BJ (cell line): Measurements from ENCODE around the gene MZF1. TPM values are rescaled to one million over a fixed set of nuclear protein-coding genes. Genes with fewer than 3 reads are reported as not detected.
A peak's percentile ranks its signal among the peaks of the same experiment; 100 is the strongest.

Experiments used
- CTCF ChIA-PET: fragments of 350-600 bp; formaldehyde crosslinking; extraction: SDS; loops from one replicate; lab custom pipeline; 2021; ENCODE audit warnings: antibody characterized with exemption, inconsistent platforms; lab: Yijun Ruan, JAX
- POLR2A ChIA-PET: fragments of 300-600 bp; sonication (Branson Sonifier 250); formaldehyde crosslinking; extraction: SDS; loops from one replicate; lab custom pipeline; 2021; ENCODE audit warnings: antibody characterized with exemption; lab: Charles Lee
- DNase-seq: peaks from one replicate; pipeline ENCODE4 v3.0.0-alpha.2; 2011; ENCODE audit warnings: low read depth
- H3K27me3 ChIP-seq: 2 replicates; pipeline ENCODE4 v1.6.0; 2011; ENCODE audit warnings: low read length; ENCODE audit not compliant: control insufficient read depth, insufficient read depth
- H3K36me3 ChIP-seq: 2 replicates; pipeline ENCODE4 v1.5.1; 2011; ENCODE audit warnings: low read length; ENCODE audit not compliant: control insufficient read depth, insufficient read depth
- H3K4me3 ChIP-seq: 2 replicates; pipeline ENCODE4 v1.5.1; 2011; ENCODE audit warnings: low read depth, mild to moderate bottlenecking, control low read depth, low read length
- polyA plus RNA-seq: library from polyadenylated mRNA; depleted of rRNA; stranded (reverse); fragments of >200 nt; gene quantifications from 2 replicates; pipeline ENCODE4 v1.2.3, GENCODE V29; 2011
- TF ChIP-seq, protein P1 (sequence below): IDR thresholded peaks from 2 replicates; pipeline ENCODE4 v1.5.1; 2011; ENCODE audit warnings: low read depth, mild to moderate bottlenecking, control low read depth, inconsistent platforms, low read length, moderate library complexity; ENCODE audit not compliant: insufficient read depth

MZF1 gene
- polyA plus RNA-seq, 1 experiment = 12.5 TPM

DNA sequence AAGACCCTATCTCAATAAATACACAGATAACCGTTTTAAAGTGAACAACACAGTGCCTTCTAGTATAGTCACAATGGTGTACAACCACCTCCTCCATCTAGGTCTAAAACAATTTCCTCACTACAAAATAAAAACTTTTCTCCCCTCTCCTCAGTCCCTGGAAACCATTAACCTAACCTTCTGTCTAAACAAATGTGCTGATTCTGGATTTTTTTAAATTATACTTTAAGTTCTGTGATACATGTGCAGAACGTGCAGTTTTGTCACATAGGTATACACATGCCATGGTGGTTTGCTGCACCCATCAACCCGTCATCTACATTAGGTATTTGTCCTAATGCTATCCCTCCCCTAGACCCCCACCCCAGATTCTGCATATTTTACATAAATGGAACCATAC, 43.7 kb downstream of the MZF1 start:
- H3K36me3 ChIP-seq = no peaks in the 10 kb centered on the region
- CTCF ChIA-PET = no interaction called here
- peaks cover 9% of the 10 kb centered on the region for H3K27me3 ChIP-seq
- TF ChIP-seq, protein P1, sequence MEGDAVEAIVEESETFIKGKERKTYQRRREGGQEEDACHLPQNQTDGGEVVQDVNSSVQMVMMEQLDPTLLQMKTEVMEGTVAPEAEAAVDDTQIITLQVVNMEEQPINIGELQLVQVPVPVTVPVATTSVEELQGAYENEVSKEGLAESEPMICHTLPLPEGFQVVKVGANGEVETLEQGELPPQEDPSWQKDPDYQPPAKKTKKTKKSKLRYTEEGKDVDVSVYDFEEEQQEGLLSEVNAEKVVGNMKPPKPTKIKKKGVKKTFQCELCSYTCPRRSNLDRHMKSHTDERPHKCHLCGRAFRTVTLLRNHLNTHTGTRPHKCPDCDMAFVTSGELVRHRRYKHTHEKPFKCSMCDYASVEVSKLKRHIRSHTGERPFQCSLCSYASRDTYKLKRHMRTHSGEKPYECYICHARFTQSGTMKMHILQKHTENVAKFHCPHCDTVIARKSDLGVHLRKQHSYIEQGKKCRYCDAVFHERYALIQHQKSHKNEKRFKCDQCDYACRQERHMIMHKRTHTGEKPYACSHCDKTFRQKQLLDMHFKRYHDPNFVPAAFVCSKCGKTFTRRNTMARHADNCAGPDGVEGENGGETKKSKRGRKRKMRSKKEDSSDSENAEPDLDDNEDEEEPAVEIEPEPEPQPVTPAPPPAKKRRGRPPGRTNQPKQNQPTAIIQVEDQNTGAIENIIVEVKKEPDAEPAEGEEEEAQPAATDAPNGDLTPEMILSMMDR = no peak
- POLR2A ChIA-PET = no interaction called here
- no peak for DNase-seq
- no peak overlapping the region for H3K4me3 ChIP-seq

DNA sequence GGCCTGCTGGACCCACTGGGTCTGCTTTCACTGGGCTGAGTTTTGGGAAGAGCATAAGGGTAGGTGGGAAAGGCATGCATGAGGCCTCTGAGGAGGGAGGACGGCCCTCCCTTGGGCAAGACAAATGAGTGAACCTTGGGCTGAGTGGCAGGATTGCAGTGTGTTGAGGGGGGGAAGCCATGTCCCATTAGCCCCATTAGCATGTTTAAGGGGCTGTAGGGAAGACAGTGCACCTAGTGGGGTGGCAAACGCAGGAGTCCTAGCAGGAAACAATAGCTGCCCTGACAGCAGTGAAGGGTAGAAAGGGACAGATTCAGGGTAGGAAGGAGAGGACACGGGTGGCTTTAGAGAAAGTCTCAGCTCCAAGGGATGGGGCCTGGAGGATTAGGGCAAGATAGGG, 50.4 kb downstream of the MZF1 start:
- ChIA-PET POLR2A (no interaction called here), CTCF (no interaction called here)
- TF ChIP-seq, protein P1 = no peak
- no peak overlapping the region for H3K4me3 ChIP-seq
- H3K36me3 ChIP-seq = no peaks in the 10 kb centered on the region
- DNase-seq = no peak
- H3K27me3 ChIP-seq = no peaks in the 10 kb centered on the region

DNA sequence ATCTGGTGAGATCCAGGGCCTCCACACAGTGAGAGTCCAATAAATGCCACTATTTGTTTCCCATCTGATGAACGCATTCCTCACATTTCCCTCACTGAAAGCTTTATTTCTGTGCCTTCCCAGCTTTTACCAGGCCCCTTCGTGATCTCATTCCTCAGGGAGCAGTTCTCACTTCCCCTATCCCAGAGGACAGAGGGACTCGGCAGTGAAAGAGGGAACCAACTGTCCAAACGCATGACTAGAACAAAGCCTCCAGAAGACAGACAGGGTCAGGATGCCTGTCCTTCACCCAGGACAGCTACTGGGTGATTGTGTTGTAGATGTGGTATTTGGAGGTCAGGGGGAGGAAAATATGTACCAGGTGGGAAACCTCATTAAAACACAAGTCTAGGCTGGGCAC, 51.5 kb downstream of the MZF1 start:
- Histone ChIP-seq H3K4me3 (no peak overlapping the region), H3K27me3 (no peaks in the 10 kb centered on the region), H3K36me3 (peaks cover 6% of the 10 kb centered on the region)
- DNase-seq = no peak
- TF ChIP-seq, protein P1 = no peak
- ChIA-PET CTCF (interaction anchor here (5.4 kb wide), 1 partner anchor 58 kb away, joined by 66 read pairs; no protein-coding TSS in a partner anchor), POLR2A (no interaction called here)

DNA sequence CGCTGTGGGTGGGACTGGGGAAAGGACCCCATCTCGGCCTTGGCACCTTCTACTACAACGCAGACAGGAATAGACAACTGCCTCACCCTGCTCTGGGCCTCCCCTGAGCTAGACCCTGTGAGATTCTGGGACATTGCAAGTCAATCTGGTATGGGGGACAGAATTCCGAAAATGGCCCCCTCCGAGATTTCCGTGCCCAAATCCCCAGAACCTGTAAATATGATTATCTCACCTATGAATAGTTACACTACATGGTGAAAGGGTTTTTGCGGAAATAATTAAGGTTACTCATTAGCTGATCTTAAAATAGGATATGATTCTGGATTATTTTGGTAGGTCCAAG, 52.9 kb downstream of the MZF1 start:
- CTCF ChIA-PET = interaction anchor here (0.7 to 5.4 kb wide), 31 partner anchors 11 to 220 kb away, joined by 3 to 66 read pairs (median 4); partner anchors contain the start of genes CHMP2A, TRIM28, UBE2M and ZNF324B
- Histone ChIP-seq H3K4me3 (peak overlapping the region; percentile 73), H3K27me3 (no peaks in the 10 kb centered on the region), H3K36me3 (peaks cover 9% of the 10 kb centered on the region)
- no peak for DNase-seq
- TF ChIP-seq, protein P1 = no peak
- POLR2A ChIA-PET = interaction anchor here (0.7 to 1.3 kb wide), 2 partner anchors 24 to 39 kb away, joined by 3 to 8 read pairs; partner anchors contain the start of gene TRIM28

DNA sequence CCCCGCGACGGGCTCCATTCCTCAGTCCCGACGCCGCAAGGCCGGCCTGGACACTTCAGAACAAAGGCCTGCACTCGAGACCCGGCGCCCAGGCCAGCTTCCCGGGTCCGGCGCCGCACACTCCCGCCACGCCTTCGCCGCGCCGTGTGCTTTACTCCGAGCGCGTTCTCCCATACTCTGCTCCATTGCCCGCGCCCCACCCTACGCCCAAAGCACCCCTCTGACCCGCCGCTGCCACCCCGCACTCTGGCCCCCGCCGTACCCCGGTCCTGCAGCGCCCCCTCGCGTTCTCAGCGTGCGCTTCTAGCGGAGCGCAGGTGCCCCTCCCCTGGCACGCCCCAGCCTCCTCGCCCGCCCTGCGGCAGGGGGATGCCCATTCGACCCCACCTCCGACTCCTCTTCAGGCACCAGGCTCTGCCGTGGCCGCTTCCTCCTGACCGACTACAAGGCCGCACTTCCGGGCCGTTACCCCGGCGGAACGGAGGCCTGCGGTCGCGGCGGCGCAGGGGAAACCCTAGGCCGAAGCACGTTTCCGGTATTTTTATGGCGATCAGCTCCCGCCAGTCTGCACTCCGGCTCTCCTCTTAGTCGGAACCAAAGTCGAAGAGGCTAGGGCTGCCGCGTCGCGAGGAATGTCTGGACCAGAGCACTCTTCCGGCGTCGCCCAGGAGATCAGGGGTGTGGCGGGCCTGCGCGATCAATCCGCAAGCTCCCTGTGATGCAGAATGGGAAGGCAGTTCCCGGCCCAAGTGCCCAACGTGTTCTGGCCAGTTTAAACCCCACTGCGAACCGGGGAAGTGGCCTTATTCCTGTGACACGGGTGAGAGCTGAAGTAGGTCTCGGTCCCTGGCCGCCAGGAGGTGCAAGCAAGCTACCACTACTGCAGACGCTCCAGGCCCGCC, 53.5 kb downstream of the MZF1 start, which contains the start of gene ZBTB45:
TSS of gene ZBTB45 (minus strand) at position 456 of the 902 bp plus-strand sequence. CDS start 2,137 bp downstream, outside the sequence.
- POLR2A ChIA-PET = interaction anchor here (0.7 to 1.3 kb wide), 2 partner anchors 24 to 40 kb away, joined by 3 to 8 read pairs; partner anchors contain the start of gene TRIM28
- peak within 1 kb of the TSS; percentile 73 for H3K4me3 ChIP-seq
- H3K27me3 ChIP-seq = no peaks in the 10 kb centered on the region
- peaks cover 9% of the 10 kb centered on the region for H3K36me3 ChIP-seq
- DNase-seq = peak; percentile 77
- CTCF ChIA-PET = interaction anchor here (0.7 to 5.4 kb wide), 39 partner anchors 9 to 369 kb away, joined by 3 to 66 read pairs (median 4); partner anchors contain the start of genes CHMP2A, TRIM28, UBE2M and ZNF132
- TF ChIP-seq, protein P1 = peak; percentile 85
